Measurements from ENCODE around the gene LASP1.
A peak's percentile ranks its signal among the peaks of the same experiment; 100 is the strongest.

GRCh38 chr17:38970128-38970527, 100.3 kb downstream of the LASP1 start:
- TF ChIP-seq, protein P1, sequence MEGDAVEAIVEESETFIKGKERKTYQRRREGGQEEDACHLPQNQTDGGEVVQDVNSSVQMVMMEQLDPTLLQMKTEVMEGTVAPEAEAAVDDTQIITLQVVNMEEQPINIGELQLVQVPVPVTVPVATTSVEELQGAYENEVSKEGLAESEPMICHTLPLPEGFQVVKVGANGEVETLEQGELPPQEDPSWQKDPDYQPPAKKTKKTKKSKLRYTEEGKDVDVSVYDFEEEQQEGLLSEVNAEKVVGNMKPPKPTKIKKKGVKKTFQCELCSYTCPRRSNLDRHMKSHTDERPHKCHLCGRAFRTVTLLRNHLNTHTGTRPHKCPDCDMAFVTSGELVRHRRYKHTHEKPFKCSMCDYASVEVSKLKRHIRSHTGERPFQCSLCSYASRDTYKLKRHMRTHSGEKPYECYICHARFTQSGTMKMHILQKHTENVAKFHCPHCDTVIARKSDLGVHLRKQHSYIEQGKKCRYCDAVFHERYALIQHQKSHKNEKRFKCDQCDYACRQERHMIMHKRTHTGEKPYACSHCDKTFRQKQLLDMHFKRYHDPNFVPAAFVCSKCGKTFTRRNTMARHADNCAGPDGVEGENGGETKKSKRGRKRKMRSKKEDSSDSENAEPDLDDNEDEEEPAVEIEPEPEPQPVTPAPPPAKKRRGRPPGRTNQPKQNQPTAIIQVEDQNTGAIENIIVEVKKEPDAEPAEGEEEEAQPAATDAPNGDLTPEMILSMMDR (optimal IDR thresholded peaks at IDR 0.05 in 1 of 3, IDR thresholded peaks at IDR 0.05 in 1 of 3, conservative IDR thresholded peaks at IDR 0.05 in 1 of 3; ENCODE audit: extremely low read depth in 1 of 3, insufficient read depth in 2 of 3, low read length in 3 of 3): peak in 1 of 3 experiments; percentile 21
- no peak for TF ChIP-seq EZH2 (IDR thresholded peaks at IDR 0.05; ENCODE audit: low read length)

Data from keratinocyte (primary cell).